Suprapubic skin (tissue), 4 donors: ENCODE results near the gene S100A12. TPM values are rescaled to one million over a fixed set of nuclear protein-coding genes. Genes with fewer than 3 reads are reported as not detected.
A peak's percentile ranks its signal among the peaks of the same experiment; 100 is the strongest.

Experiments
- DNase-seq, 2 donors: peaks; one replicate each; pipeline ENCODE4 v3.0.0-alpha.2; 2019; ENCODE audit warnings: low spot score in 2 of 2
- H3K27ac ChIP-seq: fragments of 200-600 bp; sonication (generic); one replicate; pipeline ENCODE4 v1.5.1; 2019
- H3K27me3 ChIP-seq: fragments of 200-600 bp; sonication (generic); one replicate; pipeline ENCODE4 v1.5.1; 2019
- H3K36me3 ChIP-seq: fragments of 200-600 bp; sonication (generic); one replicate; pipeline ENCODE4 v1.5.1; 2019
- H3K4me1 ChIP-seq: fragments of 200-600 bp; sonication (generic); one replicate; pipeline ENCODE4 v1.5.1; 2019
- H3K4me3 ChIP-seq: fragments of 200-600 bp; sonication (generic); one replicate; pipeline ENCODE4 v1.5.1; 2019; ENCODE audit warnings: mild to moderate bottlenecking
- H3K9me3 ChIP-seq: fragments of 200-600 bp; sonication (generic); one replicate; pipeline ENCODE4 v1.5.1; 2019
- EP300 ChIP-seq: sonication (generic); formaldehyde crosslinking; IDR thresholded peaks from one replicate; pipeline ENCODE4 v1.6.1; 2017; ENCODE audit warnings: antibody characterized with exemption
- POLR2A ChIP-seq, 2 donors: fragments of 450-650 bp; IDR thresholded peaks; one replicate each; pipeline ENCODE4 v1.6.1; 2017; ENCODE audit warnings: antibody characterized with exemption in 2 of 2, mild to moderate bottlenecking in 2 of 2, moderate library complexity in 2 of 2
- POLR2AphosphoS5 ChIP-seq, 3 donors: sonication (generic); formaldehyde crosslinking; IDR thresholded peaks; one replicate each; pipeline ENCODE4 v1.6.1; 2017; ENCODE audit warnings: antibody characterized with exemption in 3 of 3
- WGBS: methylation state at CpG from one replicate; pipeline ENCODE4 v1.1.5; 2018; 5-methylcytosine and 5-hydroxymethylcytosine counted together
- total RNA-seq, 4 donors: library from RNA; depleted of rRNA; stranded (reverse); fragments of >200 nt; gene quantifications; one replicate each; pipeline ENCODE4 v1.1.0, GENCODE V29; 2016
- TF ChIP-seq, protein P1 (sequence below), 2 donors: fragments of 200-600 bp in 1 of 2; fragments of 450-650 bp in 1 of 2; sonication (generic) in 1 of 2; IDR thresholded peaks; one replicate each; pipeline ENCODE4 v1.5.1; 2016 to 2019; ENCODE audit warnings: antibody characterized with exemption in 2 of 2, mild to moderate bottlenecking in 1 of 2, moderate library complexity in 1 of 2

Gene S100A12
- total RNA-seq, 4 donors from 2014 or later, result not detected

DNA sequence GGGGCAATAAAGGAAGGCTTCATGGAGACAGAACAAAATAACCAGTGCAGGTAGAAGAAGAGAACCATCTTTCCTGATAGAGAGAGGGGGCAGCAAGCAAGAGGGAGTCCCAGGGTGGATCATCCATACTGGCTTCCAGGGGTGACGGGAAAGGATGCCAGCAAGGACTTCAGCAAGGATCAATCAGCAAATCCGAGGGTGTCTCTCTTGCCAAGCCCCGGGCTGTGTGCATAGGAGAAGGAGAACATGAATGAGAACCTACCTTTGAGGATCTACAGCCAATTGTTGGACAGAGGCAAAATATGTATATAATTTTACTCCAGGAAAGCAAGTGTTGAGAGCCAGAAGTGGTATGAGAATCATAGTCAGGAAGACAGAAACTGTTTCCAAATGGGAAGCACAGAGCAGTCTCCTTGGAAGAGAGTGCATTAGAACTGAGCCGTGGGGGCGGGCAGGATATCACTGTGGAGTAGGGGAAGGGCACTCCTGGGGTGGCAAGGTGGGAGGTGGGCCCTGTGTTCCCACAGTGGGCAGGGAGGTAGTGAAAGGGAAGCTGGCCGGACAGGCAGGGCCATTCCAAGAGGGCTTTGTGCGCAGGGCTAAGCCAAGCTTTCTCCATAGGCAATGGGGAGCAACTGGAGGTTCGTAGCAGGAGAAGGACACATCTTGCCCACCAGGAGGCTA lies 18.9 kb downstream of the S100A12 start:
- no peak for DNase-seq
- no peak overlapping the region for H3K27ac ChIP-seq
- TF ChIP-seq POLR2AphosphoS5 (IDR thresholded peaks at IDR 0.05) (no peak), EP300 (no peak), POLR2A (IDR thresholded peaks at IDR 0.05) (no peak)
- TF ChIP-seq, protein P1, sequence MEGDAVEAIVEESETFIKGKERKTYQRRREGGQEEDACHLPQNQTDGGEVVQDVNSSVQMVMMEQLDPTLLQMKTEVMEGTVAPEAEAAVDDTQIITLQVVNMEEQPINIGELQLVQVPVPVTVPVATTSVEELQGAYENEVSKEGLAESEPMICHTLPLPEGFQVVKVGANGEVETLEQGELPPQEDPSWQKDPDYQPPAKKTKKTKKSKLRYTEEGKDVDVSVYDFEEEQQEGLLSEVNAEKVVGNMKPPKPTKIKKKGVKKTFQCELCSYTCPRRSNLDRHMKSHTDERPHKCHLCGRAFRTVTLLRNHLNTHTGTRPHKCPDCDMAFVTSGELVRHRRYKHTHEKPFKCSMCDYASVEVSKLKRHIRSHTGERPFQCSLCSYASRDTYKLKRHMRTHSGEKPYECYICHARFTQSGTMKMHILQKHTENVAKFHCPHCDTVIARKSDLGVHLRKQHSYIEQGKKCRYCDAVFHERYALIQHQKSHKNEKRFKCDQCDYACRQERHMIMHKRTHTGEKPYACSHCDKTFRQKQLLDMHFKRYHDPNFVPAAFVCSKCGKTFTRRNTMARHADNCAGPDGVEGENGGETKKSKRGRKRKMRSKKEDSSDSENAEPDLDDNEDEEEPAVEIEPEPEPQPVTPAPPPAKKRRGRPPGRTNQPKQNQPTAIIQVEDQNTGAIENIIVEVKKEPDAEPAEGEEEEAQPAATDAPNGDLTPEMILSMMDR (IDR thresholded peaks at IDR 0.05), result no peak

DNA sequence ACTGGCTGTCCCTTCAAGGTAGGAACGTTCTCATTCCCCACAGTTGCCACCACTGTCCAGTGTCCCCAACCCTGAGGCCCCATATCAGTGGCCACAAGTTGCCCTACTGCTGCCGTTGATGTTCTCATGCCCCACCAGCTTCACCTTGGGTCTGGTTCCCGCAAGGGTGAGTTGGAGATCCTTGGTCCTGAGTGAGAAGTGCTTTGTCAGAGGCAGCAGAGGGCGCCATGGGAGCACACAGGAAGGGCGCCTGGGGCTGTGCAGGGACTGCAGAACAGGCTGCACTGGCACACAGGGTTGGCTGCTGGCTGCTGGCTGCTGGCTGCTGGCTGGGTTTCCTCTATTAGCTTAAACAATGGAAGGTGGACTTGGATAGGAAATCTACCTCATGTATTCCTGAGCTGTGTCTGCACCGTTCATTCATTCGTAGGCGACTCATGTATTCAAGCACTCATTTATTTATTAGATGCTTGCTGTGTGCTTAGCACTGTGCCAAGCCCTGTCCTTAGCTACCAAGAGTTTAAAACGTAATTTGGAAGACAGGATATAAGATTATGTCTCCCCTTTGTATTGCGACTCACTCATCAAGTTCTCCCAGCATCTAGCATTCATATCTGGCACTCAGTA lies 19.9 kb downstream of the S100A12 start:
- no peak overlapping the region for H3K4me3 ChIP-seq
- peaks cover 18% of the 10 kb centered on the region for H3K4me1 ChIP-seq
- 33% methylated on average over 8 of the region's 10 CpGs for WGBS
- TF ChIP-seq, protein P1 (IDR thresholded peaks at IDR 0.05), result peak; percentile 34 to 62
- no peak for TF ChIP-seq POLR2A (IDR thresholded peaks at IDR 0.05)
- H3K9me3 ChIP-seq, result no peaks in the 10 kb centered on the region
- H3K36me3 ChIP-seq, result no peaks in the 10 kb centered on the region
- H3K27me3 ChIP-seq, result peaks cover 3% of the 10 kb centered on the region
- DNase-seq, result peak in 1 of 2 donors; percentile 73
- no peak overlapping the region for H3K27ac ChIP-seq

More for the DNA sequence above, 18.9 kb downstream of the S100A12 start:
- Histone ChIP-seq H3K27me3 (peaks cover under 1% of the 10 kb centered on the region), H3K4me1 (peaks cover 18% of the 10 kb centered on the region), H3K36me3 (no peaks in the 10 kb centered on the region), H3K4me3 (no peak overlapping the region), H3K9me3 (no peaks in the 10 kb centered on the region)
- WGBS, result 73% methylated on average over 8 of the region's 8 CpGs

DNA sequence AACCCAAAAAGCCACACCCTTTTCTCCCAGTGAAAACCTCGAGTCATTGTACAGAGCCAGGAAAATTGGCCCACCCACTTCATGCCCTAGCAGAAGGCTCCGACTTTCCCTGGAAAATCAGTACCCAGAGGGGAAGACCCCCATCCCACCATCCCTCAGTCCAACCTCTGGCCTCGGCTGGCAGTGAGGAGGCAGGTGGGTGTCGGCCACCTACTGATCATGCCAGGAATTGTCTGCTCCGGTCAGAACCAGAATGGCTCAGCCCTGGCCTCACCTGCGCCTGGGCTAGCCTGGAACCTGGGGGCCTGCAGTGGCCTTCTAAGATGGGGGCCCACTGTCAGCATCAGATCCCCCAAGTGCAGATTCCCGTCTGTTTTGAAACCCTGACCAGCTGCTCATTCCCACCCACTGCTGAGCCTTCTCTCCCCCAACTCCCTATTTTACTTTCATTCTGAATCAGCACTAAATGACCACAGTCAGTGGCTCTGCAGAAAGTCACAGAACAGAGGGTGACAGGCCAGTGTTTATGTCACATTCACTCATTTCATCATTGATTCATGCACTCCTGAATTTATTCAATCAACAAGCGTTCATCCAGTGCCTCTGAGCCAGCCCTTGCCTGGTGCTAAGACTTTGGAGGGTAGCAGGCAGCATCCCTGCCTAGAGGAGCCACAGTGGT lies 20.8 kb downstream of the S100A12 start:
- WGBS, result 74% methylated on average over 6 of the region's 8 CpGs
- Histone ChIP-seq H3K4me1 (peaks cover 20% of the 10 kb centered on the region), H3K4me3 (no peak overlapping the region), H3K27ac (no peak overlapping the region), H3K9me3 (no peaks in the 10 kb centered on the region), H3K36me3 (no peaks in the 10 kb centered on the region), H3K27me3 (peaks cover 7% of the 10 kb centered on the region)
- TF ChIP-seq, protein P1 (IDR thresholded peaks at IDR 0.05), result no peak
- TF ChIP-seq EP300 (no peak), POLR2A (IDR thresholded peaks at IDR 0.05) (no peak), POLR2AphosphoS5 (IDR thresholded peaks at IDR 0.05) (no peak)
- DNase-seq, result no peak

DNA sequence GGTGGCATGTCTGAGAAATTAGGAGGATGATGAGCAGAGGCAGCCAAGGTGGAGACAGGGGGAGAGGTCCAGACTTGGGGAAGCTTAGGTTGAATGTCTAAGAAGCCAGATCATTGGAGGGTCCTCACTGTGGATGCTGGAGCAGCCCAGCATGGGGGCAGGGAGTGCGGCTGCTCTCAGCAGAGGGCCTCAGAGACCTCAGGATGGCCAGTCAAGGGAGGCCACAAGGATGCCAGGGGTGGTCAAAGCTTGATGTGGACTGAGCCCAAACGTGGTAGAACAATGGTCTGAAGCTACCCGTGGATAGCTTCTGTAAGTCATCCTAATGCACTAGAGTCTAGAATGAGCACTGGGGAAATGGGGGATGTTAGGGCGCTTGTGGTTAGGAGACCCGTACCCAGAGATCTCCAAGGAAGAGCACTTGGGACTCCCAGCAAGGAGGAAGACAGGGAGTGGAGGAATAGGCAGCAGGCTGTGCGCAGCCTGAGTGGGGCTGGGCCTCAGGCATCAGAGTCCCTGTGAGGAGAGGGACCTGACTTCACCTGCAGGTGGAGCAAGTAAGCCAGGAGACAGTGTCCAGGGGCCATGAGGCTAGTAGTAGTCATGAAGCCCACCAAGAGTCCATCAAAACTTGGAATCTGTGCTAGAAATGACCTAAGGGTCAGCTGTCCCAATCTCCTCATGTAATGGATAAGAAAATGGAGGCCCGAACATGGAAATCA lies 22.0 kb downstream of the S100A12 start:
- Histone ChIP-seq H3K36me3 (no peaks in the 10 kb centered on the region), H3K27me3 (peaks cover 15% of the 10 kb centered on the region), H3K9me3 (no peaks in the 10 kb centered on the region), H3K4me3 (no peak overlapping the region), H3K4me1 (peaks cover 29% of the 10 kb centered on the region), H3K27ac (no peak overlapping the region)
- WGBS, result 85% methylated on average over 7 of the region's 7 CpGs
- no peak for TF ChIP-seq POLR2A (IDR thresholded peaks at IDR 0.05)
- TF ChIP-seq, protein P1 (IDR thresholded peaks at IDR 0.05), result no peak
- no peak for TF ChIP-seq EP300
- no peak for TF ChIP-seq POLR2AphosphoS5 (IDR thresholded peaks at IDR 0.05)
- peak; percentile 40 to 41 for DNase-seq
